HG03108 (cell line): ENCODE measurements around the gene EIF1B.

Experiments used
- ATAC-seq: cut with Tn5 transposase; IDR thresholded peaks from one replicate; pipeline ENCODE4 v1.9.1; 2021; ENCODE audit warnings: moderate library complexity; ENCODE audit not compliant: unreplicated experiment

Gene EIF1B

DNA sequence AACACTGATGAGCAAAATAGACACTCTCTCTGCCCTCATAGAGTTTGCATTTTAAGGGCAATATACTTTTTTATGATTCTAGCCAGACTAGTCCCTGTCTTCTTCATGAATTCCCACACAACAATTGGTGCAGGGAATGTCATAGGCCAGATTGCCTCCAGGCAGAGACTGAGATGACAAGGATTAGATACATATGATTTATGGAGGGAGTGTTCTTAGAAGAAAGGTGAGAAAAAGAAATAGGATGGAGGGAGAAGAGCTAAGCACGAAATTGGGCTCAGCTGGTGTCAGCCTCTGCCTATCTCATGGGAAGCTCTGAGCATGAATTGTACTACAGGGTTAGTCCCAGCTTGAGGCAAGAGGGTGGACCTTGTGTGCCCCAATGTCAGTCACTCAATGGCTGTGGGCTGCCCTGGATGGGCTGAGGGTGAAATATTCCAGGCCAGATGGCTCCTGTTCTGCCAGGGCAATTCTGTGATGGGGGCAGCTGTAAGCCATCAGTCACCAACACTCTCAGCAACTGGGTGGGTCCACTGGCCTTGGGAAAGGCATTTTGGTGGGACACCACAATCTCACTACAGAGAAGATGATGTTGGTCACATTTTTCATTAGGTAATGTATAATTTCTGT lies 31.1 kb downstream of the EIF1B start:
- ATAC-seq: no peak

DNA sequence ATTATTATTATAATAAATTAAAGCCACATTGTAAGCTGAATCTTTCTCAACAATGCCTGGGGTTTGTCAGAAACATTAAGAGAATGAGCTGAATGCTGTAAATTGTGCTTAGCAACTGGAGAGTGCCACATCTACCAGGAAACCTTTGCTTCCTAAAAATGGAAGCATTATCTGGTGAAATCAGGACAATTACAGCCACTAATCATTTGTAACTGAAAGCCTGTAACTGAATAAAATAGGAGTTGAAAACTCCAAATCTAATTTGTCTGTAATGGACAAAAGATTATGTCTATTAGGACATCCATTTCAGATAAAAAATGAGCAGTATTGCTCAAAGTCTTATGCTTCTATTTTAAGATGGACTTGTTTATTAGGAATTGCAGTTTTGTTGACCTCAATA lies 32.2 kb downstream of the EIF1B start:
- no peak for ATAC-seq

DNA sequence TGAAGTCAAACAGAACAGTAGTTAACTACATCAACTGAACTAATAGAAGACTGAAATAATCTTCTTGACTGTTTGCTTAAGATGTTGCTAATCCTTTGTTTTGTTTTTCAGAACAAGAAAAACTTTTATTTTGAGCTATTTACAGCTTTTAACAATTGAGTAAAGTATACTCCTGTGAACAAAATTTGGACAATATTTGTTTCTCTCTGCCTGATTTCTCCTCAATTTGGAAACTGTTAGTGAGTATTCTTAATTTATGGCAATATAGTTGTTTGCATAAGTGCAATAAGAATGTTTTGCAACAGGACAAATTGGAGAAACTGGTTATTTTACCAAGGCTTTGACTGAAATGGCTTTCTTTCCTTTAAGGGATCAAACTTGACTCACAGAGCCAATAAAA lies 41.0 kb downstream of the EIF1B start:
- no peak for ATAC-seq

DNA sequence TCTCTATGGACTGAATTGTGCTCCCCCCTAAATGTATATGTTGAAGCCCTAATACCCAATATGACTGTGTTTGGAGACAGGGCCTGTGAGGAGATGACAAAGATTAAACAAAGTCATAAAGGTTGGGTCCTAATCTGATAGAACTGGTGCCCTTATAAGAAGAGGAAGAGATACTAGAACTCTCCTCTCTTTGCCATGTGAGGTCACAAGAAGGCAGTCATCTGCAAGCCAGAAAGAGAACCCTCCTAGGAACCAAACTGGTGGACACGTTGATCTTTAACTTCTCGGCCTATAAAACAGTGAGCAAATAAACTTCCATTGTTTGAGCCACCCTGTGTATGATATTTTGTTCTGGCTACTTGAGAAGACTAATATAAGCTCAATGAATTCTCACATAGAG lies 45.9 kb downstream of the EIF1B start:
- ATAC-seq: no peak

DNA sequence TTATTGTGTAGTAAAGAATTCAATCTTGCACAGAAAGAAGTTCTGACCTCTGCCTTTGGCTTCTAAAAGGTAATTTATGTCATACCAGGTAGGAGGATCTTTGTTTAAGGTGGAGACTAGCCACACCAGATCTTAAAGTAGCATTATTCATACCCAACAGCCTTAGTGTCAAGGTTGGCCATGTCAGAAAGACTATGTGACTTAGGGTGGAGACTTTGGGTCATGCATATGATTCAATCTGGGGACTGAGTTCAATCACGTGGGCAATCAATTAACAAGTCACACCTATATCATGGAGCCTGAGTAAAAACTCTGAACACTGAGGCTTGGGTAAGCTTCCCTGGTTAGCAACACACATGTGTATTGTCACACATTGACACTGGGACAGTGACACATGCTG lies 48.9 kb downstream of the EIF1B start:
- no peak for ATAC-seq
